ENCODE measurements around the gene SYT7. TPM values are rescaled to one million over a fixed set of nuclear protein-coding genes. Genes with fewer than 3 reads are reported as not detected.

SYT7 gene
- polyA plus RNA-seq, 1 donor (not counting 4 experiments of a cell fraction or from before 2014, with no cell fraction given) = 2.6 TPM

DNA sequence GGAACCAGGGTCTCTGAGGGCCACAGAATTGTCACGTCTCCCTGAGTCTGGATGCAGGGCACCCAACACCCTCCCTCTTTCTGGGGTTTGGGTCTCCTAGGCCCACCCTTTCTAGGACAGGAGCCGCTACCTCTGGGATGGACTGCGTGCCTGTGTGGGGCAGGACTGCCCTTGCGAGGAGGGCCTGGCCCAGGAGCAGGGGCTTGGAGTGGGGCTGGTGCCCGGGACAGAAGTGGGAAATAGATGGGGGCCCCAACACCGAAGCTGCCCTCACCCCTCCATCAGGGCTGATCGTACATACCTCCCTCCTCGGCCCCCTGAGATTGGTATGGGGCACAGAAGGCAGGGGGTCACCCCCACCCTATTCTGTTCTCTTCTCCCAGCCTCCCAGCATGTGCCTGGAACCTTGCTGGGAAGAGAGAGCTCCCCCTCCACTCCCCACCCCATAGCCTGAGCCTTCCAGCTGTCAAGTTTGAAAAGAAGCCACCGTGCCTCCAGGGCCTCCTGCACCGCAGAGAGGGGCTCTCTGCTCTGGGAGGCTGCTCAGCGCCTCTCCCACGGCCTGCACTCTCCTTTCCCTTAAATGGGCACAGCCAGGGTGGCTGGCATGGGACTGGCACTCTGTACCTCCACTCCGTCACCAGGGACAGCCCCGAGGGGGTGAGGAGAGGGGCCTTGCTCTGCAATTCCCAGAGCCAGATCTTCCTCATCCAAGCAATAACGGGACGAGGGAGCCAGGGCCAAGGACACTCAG is 70.5 kb downstream of the SYT7 start:
- H3K4me2 ChIP-seq (ENCODE audit: control insufficient read depth, extremely low read depth, insufficient read depth, low read depth, low read length) = no peak overlapping the region
- H3K4me3 ChIP-seq (ENCODE audit: control insufficient read depth in 2 of 3, extremely low read depth in 1 of 3, insufficient read depth in 2 of 3, low read depth in 1 of 3, low read length in 3 of 3) = no peak overlapping the region
- TF ChIP-seq CTCF (optimal IDR thresholded peaks at IDR 0.05 in 1 of 3, IDR thresholded peaks at IDR 0.05 in 1 of 3, conservative IDR thresholded peaks at IDR 0.05 in 1 of 3; ENCODE audit: extremely low read depth in 1 of 3, insufficient read depth in 2 of 3, low read length in 3 of 3) = no peak
- TF ChIP-seq EZH2 (IDR thresholded peaks at IDR 0.05; ENCODE audit: low read length) = no peak
- dilution Hi-C loops (cut with MboI; ENCODE audit: extremely low pct_ligation_motif_present, low sequenced_read_pairs) = no loop called here
- FAIRE-seq (no peak), DNase-seq (ENCODE audit: low read depth, low spot score) (no peak)
- H2AFZ ChIP-seq (ENCODE audit: control insufficient read depth, low read length) = no peak overlapping the region
- H3K4me1 ChIP-seq (ENCODE audit: control insufficient read depth, extremely low read depth, insufficient read depth, low read length) = no peaks in the 10 kb centered on the region
- no peak overlapping the region for H3K9ac ChIP-seq (ENCODE audit: control insufficient read depth, extremely low read depth, insufficient read depth, low read length)
- no peaks in the 10 kb centered on the region for H3K79me2 ChIP-seq (ENCODE audit: control insufficient read depth, insufficient read depth, low read length)
- H3K27me3 ChIP-seq (ENCODE audit: control insufficient read depth, extremely low read depth, insufficient read depth, low read length) = peaks cover 52% of the 10 kb centered on the region
- H3K27ac ChIP-seq (ENCODE audit: control insufficient read depth, insufficient read depth, low read length) = no peak overlapping the region
- no peaks in the 10 kb centered on the region for H3K9me1 ChIP-seq (ENCODE audit: control insufficient read depth, extremely low read depth, insufficient read depth, low read length)
- H3K9me3 ChIP-seq (ENCODE audit: control insufficient read depth, low read depth, low read length) = no peaks in the 10 kb centered on the region
- no peaks in the 10 kb centered on the region for H3K36me3 ChIP-seq (ENCODE audit: control insufficient read depth in 2 of 2, extremely low read depth in 1 of 2, insufficient read depth in 2 of 2, low read length in 2 of 2)
- H4K20me1 ChIP-seq (ENCODE audit: control insufficient read depth, extremely low read depth, insufficient read depth, low read length) = no peaks in the 10 kb centered on the region

DNA sequence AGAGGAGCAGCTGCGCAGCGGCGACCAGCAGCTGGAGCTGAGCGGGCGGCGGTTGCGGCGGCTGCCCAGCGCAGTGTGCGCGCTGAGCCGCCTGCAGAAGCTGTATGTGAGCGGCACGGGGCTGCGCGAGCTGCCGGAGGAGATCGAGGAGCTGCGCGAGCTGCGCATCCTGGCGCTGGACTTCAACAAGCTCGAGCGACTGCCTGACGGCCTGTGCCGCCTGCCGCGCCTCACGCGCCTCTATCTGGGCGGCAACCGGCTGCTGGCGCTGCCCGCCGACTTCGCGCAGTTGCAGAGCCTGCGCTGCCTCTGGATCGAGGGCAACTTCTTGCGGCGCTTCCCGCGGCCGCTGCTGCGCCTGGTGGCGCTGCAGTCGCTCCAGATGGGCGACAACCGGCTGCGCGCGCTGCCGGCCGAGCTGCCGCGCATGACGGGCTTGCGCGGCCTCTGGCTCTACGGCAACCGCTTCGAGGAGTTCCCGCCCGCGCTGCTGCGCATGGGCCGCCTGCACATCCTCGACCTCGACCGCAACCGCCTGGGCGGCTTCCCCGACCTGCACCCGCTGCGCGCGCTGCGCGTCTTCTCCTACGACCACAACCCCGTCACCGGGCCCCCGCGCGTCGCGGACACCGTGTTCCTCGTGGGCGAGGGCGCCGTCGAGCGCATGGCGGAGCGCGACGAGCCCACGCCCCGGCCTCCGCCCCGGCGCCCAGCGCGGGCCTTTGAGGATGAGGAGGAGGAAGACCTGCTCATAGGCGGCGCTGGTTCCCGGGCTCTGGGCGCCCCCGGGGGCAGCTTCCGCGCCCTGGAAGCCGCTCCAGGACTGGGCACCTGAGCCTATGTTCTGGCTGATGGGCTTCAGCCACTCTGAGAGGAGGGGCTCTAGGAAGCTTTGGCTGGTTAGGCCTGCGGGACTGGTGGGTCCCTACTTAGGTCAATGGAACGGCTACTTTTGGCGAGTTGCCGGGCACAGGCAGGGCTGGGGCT is 71.5 kb downstream of the SYT7 start:
- Histone ChIP-seq H3K27me3 (ENCODE audit: control insufficient read depth, extremely low read depth, insufficient read depth, low read length) (peaks cover 53% of the 10 kb centered on the region), H3K27ac (ENCODE audit: control insufficient read depth, insufficient read depth, low read length) (no peak overlapping the region), H4K20me1 (ENCODE audit: control insufficient read depth, extremely low read depth, insufficient read depth, low read length) (no peaks in the 10 kb centered on the region), H3K36me3 (ENCODE audit: control insufficient read depth in 2 of 2, extremely low read depth in 1 of 2, insufficient read depth in 2 of 2, low read length in 2 of 2) (no peaks in the 10 kb centered on the region), H3K4me1 (ENCODE audit: control insufficient read depth, extremely low read depth, insufficient read depth, low read length) (no peaks in the 10 kb centered on the region), H3K9me1 (ENCODE audit: control insufficient read depth, extremely low read depth, insufficient read depth, low read length) (no peaks in the 10 kb centered on the region), H2AFZ (ENCODE audit: control insufficient read depth, low read length) (peak overlapping the region; percentile 51), H3K4me2 (ENCODE audit: control insufficient read depth, extremely low read depth, insufficient read depth, low read depth, low read length) (peak overlapping the region; percentile 60), H3K9ac (ENCODE audit: control insufficient read depth, extremely low read depth, insufficient read depth, low read length) (no peak overlapping the region), H3K79me2 (ENCODE audit: control insufficient read depth, insufficient read depth, low read length) (no peaks in the 10 kb centered on the region), H3K4me3 (ENCODE audit: control insufficient read depth in 2 of 3, extremely low read depth in 1 of 3, insufficient read depth in 2 of 3, low read depth in 1 of 3, low read length in 3 of 3) (no peak overlapping the region), H3K9me3 (ENCODE audit: control insufficient read depth, low read depth, low read length) (no peaks in the 10 kb centered on the region)
- dilution Hi-C loops (cut with MboI; ENCODE audit: extremely low pct_ligation_motif_present, low sequenced_read_pairs) = no loop called here
- TF ChIP-seq EZH2 (IDR thresholded peaks at IDR 0.05; ENCODE audit: low read length) (peak; percentile 61), CTCF (optimal IDR thresholded peaks at IDR 0.05 in 1 of 3, IDR thresholded peaks at IDR 0.05 in 1 of 3, conservative IDR thresholded peaks at IDR 0.05 in 1 of 3; ENCODE audit: extremely low read depth in 1 of 3, insufficient read depth in 2 of 3, low read length in 3 of 3) (peak in 2 of 3 experiments; percentile 60 to 71)
- no peak for FAIRE-seq
- DNase-seq (ENCODE audit: low read depth, low spot score) = peak; percentile 41
